ENCODE data around the gene TMEM47.

TMEM47 gene

GRCh38 chrX:34656842-34657725 is at the start of gene TMEM47:
Gene TMEM47 (minus strand): TSS chrX:34657285. CDS start chrX:34657029, 256 bp downstream.
- TF ChIP-seq CTCF (IDR thresholded peaks at IDR 0.05; ENCODE audit: extremely low read depth, insufficient read depth, missing control alignments) = no peak
- in situ Hi-C loops (cut with MboI; ENCODE audit: low pct_unique_long_range_greater_than_20kb, low sequenced_read_pairs, unreplicated experiment) = no loop called here
- DNase-seq (ENCODE audit: low spot score) = peak; percentile 24

- in situ Hi-C loops (cut with MboI; ENCODE audit: low pct_unique_long_range_greater_than_20kb, low sequenced_read_pairs, unreplicated experiment) = no loop called here
- TF ChIP-seq CTCF (IDR thresholded peaks at IDR 0.05; ENCODE audit: extremely low read depth, insufficient read depth, missing control alignments) = no peak
- no peak for DNase-seq (ENCODE audit: low spot score)
Measured at GRCh38 chrX:34687095-34687494, 30.0 kb upstream of the TMEM47 start.

DNA sequence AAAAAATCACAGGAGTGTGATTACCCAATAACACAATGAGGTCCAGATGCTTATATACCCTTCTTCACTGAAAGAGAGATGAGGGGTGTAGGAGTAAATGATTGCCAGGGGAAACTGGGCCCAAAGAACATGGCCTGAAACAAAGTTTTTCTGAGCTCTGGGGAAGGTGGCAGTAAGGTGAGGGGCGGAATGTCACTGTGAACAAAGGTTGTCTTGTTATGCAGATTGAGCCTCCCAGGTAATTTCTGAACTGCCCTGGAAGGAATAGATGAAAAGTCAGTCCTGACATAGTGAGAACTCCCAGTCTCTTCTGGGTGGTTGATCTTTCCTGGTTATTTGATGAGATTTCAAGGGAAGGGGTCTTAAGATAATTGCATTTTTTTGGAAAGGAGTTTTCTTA is 2.5 kb upstream of the TMEM47 start:
- in situ Hi-C loops (cut with MboI; ENCODE audit: low pct_unique_long_range_greater_than_20kb, low sequenced_read_pairs, unreplicated experiment) = no loop called here
- TF ChIP-seq CTCF (IDR thresholded peaks at IDR 0.05; ENCODE audit: extremely low read depth, insufficient read depth, missing control alignments) = no peak
- DNase-seq (ENCODE audit: low spot score) = no peak

DNA sequence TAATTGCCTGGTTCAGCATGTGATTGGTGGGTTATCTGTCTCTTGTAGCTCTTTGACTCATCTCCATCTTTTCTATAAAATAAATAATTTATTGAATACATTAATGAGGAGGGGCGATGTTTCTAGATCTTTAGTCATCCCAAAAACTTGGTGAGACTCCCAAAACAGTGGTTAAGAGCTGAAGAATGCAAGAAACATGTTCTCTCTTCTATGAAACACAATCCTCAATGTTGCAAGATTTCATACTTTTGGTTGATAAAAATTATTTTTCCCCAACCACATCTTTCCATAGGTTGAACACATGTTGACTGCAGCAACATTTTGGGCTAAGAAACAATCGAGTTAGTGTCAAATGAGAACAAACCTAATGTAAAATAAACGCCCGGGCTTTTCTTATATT is 1.2 kb upstream of the TMEM47 start:
- in situ Hi-C loops (cut with MboI; ENCODE audit: low pct_unique_long_range_greater_than_20kb, low sequenced_read_pairs, unreplicated experiment) = no loop called here
- no peak for TF ChIP-seq CTCF (IDR thresholded peaks at IDR 0.05; ENCODE audit: extremely low read depth, insufficient read depth, missing control alignments)
- DNase-seq (ENCODE audit: low spot score) = no peak

- TF ChIP-seq CTCF (IDR thresholded peaks at IDR 0.05; ENCODE audit: extremely low read depth, insufficient read depth, missing control alignments) = no peak
- no peak for DNase-seq (ENCODE audit: low spot score)
- in situ Hi-C loops (cut with MboI; ENCODE audit: low pct_unique_long_range_greater_than_20kb, low sequenced_read_pairs, unreplicated experiment) = no loop called here
Measured at GRCh38 chrX:34657726-34658070, 613 bp upstream of the TMEM47 start.

DNA sequence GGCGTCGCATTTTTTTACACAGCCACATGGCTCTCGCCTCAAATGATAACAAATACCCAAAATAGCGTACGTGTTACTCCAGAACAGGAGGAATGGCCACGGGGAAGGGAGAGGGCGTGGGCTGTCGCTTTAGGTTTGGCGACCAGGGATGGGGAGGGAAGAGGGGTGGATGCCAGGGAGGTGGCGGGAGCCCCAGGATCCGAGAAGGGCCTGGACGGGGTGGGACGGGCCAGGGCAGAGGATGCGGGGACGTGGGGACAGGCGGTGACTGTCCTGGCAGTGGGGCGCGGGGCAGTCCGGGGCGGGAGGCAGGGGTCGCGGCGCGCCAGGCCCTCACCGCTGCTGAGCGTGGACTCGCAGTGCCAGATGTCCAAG is 631 bp downstream of the TMEM47 start:
- TF ChIP-seq CTCF (IDR thresholded peaks at IDR 0.05; ENCODE audit: extremely low read depth, insufficient read depth, missing control alignments) = no peak
- in situ Hi-C loops (cut with MboI; ENCODE audit: low pct_unique_long_range_greater_than_20kb, low sequenced_read_pairs, unreplicated experiment) = no loop called here
- DNase-seq (ENCODE audit: low spot score) = no peak

Measured in GM13977 (cell line).